Measurements from ENCODE around the gene TBCCD1.

Gene TBCCD1

GRCh38 chr3:186567072-186567921 lies at the start of gene TBCCD1:
Gene TBCCD1, minus strand, starts transcription at chr3:186567339. Its CDS starts 3,010 bp downstream, at chr3:186564329.
- DNase-seq (ENCODE audit: low spot score): peak; percentile 98

- DNase-seq (ENCODE audit: low spot score): no peak
Observed at GRCh38 chr3:186616299-186616617, 49.1 kb upstream of the TBCCD1 start.

GRCh38 chr3:186614597-186615483 lies 47.7 kb upstream of the TBCCD1 start:
- DNase-seq (ENCODE audit: low spot score): peak; percentile 76

GRCh38 chr3:186614266-186614596 lies 47.1 kb upstream of the TBCCD1 start:
- no peak for DNase-seq (ENCODE audit: low spot score)

- DNase-seq (ENCODE audit: low spot score): no peak
Observed at GRCh38 chr3:186613637-186614265, 46.6 kb upstream of the TBCCD1 start.

- DNase-seq (ENCODE audit: low spot score): no peak
Observed at GRCh38 chr3:186612721-186613636, 45.8 kb upstream of the TBCCD1 start, which contains the start of gene AHSG. Gene AHSG, plus strand, starts transcription at chr3:186613060. Its CDS starts 82 bp downstream, at chr3:186613142.

- DNase-seq (ENCODE audit: low spot score): no peak
Observed at GRCh38 chr3:186612065-186612464, 44.9 kb upstream of the TBCCD1 start.

GRCh38 chr3:186609247-186609868 lies 42.2 kb upstream of the TBCCD1 start:
- no peak for DNase-seq (ENCODE audit: low spot score)

GRCh38 chr3:186608624-186609215 lies 41.6 kb upstream of the TBCCD1 start:
- DNase-seq (ENCODE audit: low spot score): no peak

GRCh38 chr3:186605561-186606545 lies 38.7 kb upstream of the TBCCD1 start:
- no peak for DNase-seq (ENCODE audit: low spot score)

- no peak for DNase-seq (ENCODE audit: low spot score)
Observed at GRCh38 chr3:186605078-186605477, 37.9 kb upstream of the TBCCD1 start.

- no peak for DNase-seq (ENCODE audit: low spot score)
Observed at GRCh38 chr3:186603159-186603558, 36.0 kb upstream of the TBCCD1 start.

- DNase-seq (ENCODE audit: low spot score): no peak
Observed at GRCh38 chr3:186600896-186601295, 33.8 kb upstream of the TBCCD1 start.

GRCh38 chr3:186599785-186600166 lies 32.6 kb upstream of the TBCCD1 start:
- DNase-seq (ENCODE audit: low spot score): no peak

GRCh38 chr3:186599142-186599784 lies 32.1 kb upstream of the TBCCD1 start:
- no peak for DNase-seq (ENCODE audit: low spot score)

GRCh38 chr3:186598794-186599141 lies 31.6 kb upstream of the TBCCD1 start:
- DNase-seq (ENCODE audit: low spot score): no peak

- DNase-seq (ENCODE audit: low spot score): no peak
Observed at GRCh38 chr3:186598108-186598784, 31.1 kb upstream of the TBCCD1 start.

GRCh38 chr3:186596568-186597287 lies 29.6 kb upstream of the TBCCD1 start:
- no peak for DNase-seq (ENCODE audit: low spot score)
